DMS153 treated with DMSO at 0.1 percent for 48 hours (cell line): ENCODE results near the gene IL22RA1.

Experiments
- DNase-seq: peaks from one replicate; lab custom pipeline; 2025; ENCODE audit not compliant: unreplicated experiment; lab: John Stamatoyannopoulos, UW

Gene IL22RA1

GRCh38 chr1:24168245-24168644, 25.3 kb upstream of the IL22RA1 start:
- no peak for DNase-seq

GRCh38 chr1:24167008-24167407, 24.1 kb upstream of the IL22RA1 start:
- no peak for DNase-seq

- no peak for DNase-seq
Observed at GRCh38 chr1:24165500-24165899, 22.6 kb upstream of the IL22RA1 start.

- DNase-seq: no peak
Observed at GRCh38 chr1:24164004-24164403, 21.1 kb upstream of the IL22RA1 start.

- DNase-seq: no peak
Observed at GRCh38 chr1:24162201-24162600, 19.3 kb upstream of the IL22RA1 start.

- no peak for DNase-seq
Observed at GRCh38 chr1:24161270-24161669, 18.3 kb upstream of the IL22RA1 start.

- DNase-seq: no peak
Observed at GRCh38 chr1:24159366-24159765, 16.4 kb upstream of the IL22RA1 start.

GRCh38 chr1:24157918-24158481, 15.1 kb upstream of the IL22RA1 start:
- no peak for DNase-seq

GRCh38 chr1:24156542-24157260, 13.8 kb upstream of the IL22RA1 start:
- no peak for DNase-seq

GRCh38 chr1:24155011-24155782, 12.3 kb upstream of the IL22RA1 start:
- DNase-seq: peak; percentile 41

- DNase-seq: peak; percentile 3
Observed at GRCh38 chr1:24154215-24154614, 11.3 kb upstream of the IL22RA1 start.

- no peak for DNase-seq
Observed at GRCh38 chr1:24152631-24153494, 9.9 kb upstream of the IL22RA1 start.

GRCh38 chr1:24151175-24151533, 8.2 kb upstream of the IL22RA1 start:
- DNase-seq: peak; percentile 44

GRCh38 chr1:24150234-24151174, 7.6 kb upstream of the IL22RA1 start:
- peak; percentile 59 for DNase-seq

GRCh38 chr1:24149866-24150233, 6.9 kb upstream of the IL22RA1 start:
- DNase-seq: no peak

- no peak for DNase-seq
Observed at GRCh38 chr1:24147816-24148215, 4.9 kb upstream of the IL22RA1 start.

GRCh38 chr1:24147194-24147593, 4.3 kb upstream of the IL22RA1 start:
- no peak for DNase-seq

- no peak for DNase-seq
Observed at GRCh38 chr1:24141311-24141997, 1.5 kb downstream of the IL22RA1 start.

- DNase-seq: no peak
Observed at GRCh38 chr1:24140741-24141181, 2.2 kb downstream of the IL22RA1 start.
